ENCODE data around the gene OR14A16.

OR14A16 gene, protein sequence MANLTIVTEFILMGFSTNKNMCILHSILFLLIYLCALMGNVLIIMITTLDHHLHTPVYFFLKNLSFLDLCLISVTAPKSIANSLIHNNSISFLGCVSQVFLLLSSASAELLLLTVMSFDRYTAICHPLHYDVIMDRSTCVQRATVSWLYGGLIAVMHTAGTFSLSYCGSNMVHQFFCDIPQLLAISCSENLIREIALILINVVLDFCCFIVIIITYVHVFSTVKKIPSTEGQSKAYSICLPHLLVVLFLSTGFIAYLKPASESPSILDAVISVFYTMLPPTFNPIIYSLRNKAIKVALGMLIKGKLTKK

GRCh38 chr1:247824023-247824422, at the start of gene OR14A16:
TSS of gene OR14A16 (minus strand) at chr1:247824119. CDS start at chr1:247815729, 8,390 bp downstream.
- no peak for DNase-seq (ENCODE audit: low read depth)

GRCh38 chr1:247865416-247865815, 41.5 kb upstream of the OR14A16 start:
- no peak for DNase-seq (ENCODE audit: low read depth)

- DNase-seq (ENCODE audit: low read depth), result no peak
These were observed 40.7 kb upstream of the OR14A16 start for GRCh38 chr1:247864644-247865043.

- DNase-seq (ENCODE audit: low read depth), result no peak
These were observed 38.8 kb upstream of the OR14A16 start for GRCh38 chr1:247862756-247863155.

DNA sequence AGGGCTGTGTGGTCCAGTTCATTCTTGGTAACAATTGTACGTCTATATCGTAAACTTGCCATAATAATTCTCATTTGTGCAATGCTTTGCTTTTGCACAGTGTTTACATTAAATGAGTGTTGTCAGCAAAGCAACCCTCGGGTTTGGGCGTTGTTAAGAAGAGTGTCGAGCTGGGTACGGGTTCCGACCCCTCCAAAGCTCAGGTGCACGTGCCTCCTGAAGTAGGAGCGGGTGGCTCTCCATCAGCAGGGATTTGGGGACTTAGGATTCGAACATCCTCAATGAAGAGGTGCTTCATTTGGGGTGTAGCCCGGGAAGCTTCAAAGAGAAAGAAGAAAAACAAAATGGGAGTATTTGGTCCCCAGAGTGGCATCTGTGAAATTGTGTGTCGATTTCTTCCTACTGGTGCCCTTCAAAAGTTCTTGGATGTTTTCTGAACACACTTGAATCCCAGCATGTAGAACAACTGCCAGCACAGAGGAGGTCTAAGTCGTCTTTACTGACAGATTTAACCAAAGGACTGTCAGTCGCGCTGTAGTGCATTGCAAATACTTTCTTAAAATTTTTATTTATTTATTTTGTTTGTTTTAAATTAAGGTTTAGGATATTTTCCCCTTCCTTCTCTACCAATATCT, 34.2 kb upstream of the OR14A16 start:
- no peak for DNase-seq (ENCODE audit: low read depth)

DNA sequence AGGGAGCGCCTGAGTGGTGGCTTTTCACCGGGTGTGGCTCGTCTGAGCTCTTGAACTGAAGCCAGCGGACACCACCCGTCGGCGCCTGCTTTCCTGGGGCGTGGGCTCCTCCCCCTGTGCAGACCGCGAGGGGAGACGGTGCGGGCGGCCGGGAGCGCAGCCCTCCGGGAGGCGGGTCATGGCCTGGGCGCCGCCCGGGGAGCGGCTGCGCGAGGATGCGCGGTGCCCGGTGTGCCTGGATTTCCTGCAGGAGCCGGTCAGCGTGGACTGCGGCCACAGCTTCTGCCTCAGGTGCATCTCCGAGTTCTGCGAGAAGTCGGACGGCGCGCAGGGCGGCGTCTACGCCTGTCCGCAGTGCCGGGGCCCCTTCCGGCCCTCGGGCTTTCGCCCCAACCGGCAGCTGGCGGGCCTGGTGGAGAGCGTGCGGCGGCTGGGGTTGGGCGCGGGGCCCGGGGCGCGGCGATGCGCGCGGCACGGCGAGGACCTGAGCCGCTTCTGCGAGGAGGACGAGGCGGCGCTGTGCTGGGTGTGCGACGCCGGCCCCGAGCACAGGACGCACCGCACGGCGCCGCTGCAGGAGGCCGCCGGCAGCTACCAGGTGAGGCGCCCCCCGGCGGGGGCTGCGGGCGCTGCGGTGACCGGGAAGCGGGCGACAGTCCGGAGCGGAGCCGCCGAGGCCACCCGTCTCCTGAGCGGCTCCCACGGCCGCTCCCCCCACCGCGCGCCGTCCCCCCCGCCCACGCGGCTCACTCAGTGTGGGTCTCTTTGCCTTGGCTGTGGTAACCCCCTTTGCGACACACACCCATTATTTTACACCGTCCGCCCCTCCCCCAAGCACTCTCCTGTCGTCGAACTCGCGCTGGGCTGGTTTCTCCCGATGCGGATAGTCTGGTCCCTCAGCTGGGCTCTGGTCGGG, 33.4 kb upstream of the OR14A16 start, which contains the start of gene TRIM58:
Gene TRIM58 (plus strand): TSS at position 119 of the 916 bp plus-strand sequence. CDS start 60 bp downstream, at position 179.
- DNase-seq (ENCODE audit: low read depth), result no peak

GRCh38 chr1:247855911-247856310, 32.0 kb upstream of the OR14A16 start:
- no peak for DNase-seq (ENCODE audit: low read depth)

DNA sequence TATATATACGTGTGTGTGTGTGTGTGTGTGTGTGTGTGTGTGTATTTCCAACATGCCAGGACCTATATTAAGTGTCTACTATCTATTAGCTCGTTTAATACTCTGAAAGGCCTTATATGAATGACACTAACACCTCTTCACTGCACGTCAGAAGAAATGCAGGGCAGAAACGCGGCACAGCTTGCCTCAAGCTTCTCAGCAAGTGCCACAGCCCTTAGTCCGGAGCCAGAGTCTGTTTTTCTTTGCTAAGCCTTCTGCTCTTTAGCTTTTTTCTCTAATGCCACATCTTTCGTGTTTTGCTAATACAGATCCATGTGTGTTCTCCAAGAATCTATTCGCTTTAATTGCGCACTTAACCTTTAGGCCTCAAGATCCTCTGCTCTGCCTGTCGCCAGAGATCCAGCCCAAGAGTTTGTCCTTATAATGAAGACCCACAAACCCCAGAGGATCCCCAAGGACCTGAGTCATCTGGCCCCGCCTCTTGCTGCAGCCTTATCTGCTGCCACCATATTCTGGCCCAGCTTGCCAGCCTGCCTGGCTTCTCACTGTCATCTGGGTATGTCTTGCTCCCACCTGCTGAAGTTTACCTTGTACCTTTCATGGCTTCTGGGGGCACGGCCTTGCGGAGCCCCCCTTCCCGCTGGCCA, 31.1 kb upstream of the OR14A16 start:
- no peak for DNase-seq (ENCODE audit: low read depth)

- peak; percentile 26 for DNase-seq (ENCODE audit: low read depth)
These were observed 25.7 kb upstream of the OR14A16 start for GRCh38 chr1:247849616-247850015.

GRCh38 chr1:247848346-247848745, 24.4 kb upstream of the OR14A16 start:
- DNase-seq (ENCODE audit: low read depth), result no peak

DNA sequence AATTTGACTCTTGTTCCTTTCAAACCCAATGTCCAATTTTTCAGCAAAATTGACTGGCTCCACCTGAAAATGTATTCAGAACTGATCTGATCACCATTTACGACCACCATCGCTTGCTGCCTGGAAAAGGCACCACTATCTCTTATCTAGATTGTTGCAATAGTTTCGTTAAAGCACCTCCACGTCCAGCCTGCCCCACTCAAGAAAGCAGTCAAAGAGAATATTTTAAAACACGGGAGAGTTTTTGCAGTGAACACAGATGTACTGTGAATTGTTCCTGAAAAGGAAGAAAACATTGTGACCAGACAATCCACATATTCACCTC, 21.7 kb upstream of the OR14A16 start:
- no peak for DNase-seq (ENCODE audit: low read depth)

GRCh38 chr1:247845011-247845692, 21.2 kb upstream of the OR14A16 start:
- DNase-seq (ENCODE audit: low read depth), result no peak

DNA sequence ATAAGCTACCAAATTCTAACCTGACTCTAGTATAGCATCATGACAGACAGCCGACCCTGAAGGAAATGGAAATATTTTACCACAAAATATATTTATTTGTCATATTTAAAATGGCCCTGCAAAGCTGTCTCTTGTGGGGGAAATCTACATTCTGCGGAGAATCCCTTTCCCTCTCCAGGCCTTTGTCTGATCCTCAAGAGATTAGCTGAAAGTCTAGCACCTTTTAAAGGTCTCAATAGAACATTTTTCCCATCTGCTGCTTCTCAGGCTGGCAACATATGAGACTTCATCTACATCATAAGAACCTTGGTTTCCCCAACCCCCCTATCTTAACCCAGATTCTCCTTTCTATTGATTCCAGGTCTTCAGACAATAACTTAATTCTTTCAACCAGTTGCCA, 19.5 kb upstream of the OR14A16 start:
- no peak for DNase-seq (ENCODE audit: low read depth)

DNA sequence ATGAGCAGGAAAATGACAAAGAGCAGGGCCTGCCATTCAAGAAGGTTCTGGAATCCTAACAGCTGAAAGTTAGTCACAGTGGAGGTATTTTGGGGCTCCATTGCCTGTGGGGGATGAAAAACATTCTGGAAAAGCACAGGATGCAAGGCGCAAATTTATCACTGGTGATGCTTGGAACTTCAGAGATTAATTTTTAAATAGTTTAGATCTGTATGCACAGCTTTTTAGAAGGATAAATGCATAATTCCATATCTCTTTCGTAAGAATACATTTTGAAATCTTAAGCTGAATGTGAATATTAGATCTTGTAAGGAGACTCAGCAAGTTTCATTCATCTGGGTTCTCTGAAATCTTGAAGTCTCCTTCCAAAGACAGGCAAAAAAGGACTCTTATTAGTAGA, 17.9 kb upstream of the OR14A16 start, which contains the start of gene OR11L1:
Gene OR11L1 (minus strand): TSS at position 101 of the 400 bp plus-strand sequence. CDS start 0 bp downstream, at position 101.
- DNase-seq (ENCODE audit: low read depth), result no peak

DNA sequence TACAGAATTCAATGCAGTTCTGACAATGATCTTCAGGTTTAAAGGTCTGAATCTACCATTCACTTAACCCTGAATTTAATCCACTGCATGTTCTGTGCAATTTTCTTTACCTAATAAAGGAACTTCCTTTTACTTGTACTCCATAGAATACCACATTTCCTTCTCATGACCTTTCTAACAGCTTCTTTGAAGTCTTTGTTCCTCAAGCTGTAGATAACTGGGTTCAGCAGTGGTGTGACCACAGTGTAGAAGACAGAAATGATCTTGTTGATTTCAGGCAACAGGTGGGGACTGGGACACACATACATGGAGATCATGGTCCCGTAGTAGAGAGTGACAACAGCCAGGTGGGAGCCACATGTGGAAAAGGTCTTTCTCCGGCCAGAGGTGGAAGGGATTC, 16.9 kb upstream of the OR14A16 start:
- DNase-seq (ENCODE audit: low read depth), result no peak

GRCh38 chr1:247833601-247834000, 9.7 kb upstream of the OR14A16 start:
- DNase-seq (ENCODE audit: low read depth), result no peak

GRCh38 chr1:247829656-247830055, 5.7 kb upstream of the OR14A16 start:
- no peak for DNase-seq (ENCODE audit: low read depth)

GRCh38 chr1:247825362-247825761, 1.4 kb upstream of the OR14A16 start:
- DNase-seq (ENCODE audit: low read depth), result no peak

- no peak for DNase-seq (ENCODE audit: low read depth)
These were observed 1.9 kb downstream of the OR14A16 start for GRCh38 chr1:247822060-247822459.

DNA sequence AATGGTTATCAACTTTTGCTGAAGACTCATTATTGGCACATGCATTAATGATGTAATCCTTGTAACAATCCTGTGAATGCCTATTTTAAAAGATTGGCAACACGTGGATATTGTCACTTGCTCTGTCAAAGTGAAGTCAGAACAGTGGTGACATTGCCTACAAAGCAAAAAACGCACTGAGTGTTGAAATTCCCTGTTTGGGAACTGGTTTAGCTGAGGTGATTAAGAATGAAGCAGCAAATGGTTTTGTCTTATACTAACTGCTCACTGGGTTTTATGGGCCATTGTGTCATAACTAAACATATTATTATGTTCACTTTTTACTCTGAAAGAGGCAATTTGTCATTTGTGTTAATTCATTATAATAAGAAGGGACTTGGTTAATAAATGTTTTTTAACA, 11.3 kb downstream of the OR14A16 start:
- DNase-seq (ENCODE audit: low read depth), result no peak

GRCh38 chr1:247797518-247797917, 26.4 kb downstream of the OR14A16 start:
- no peak for DNase-seq (ENCODE audit: low read depth)

Data from ELR (cell line).